Measurements from ENCODE around the gene AFF3. TPM values are rescaled to one million over a fixed set of nuclear protein-coding genes. Genes with fewer than 3 reads are reported as not detected.

Gene AFF3
- total and polyA plus RNA-seq, 2 of the 8 experiments (the other 6 are each of a cell fraction or from before 2014, with no cell fraction given) = 0.27 to 3.0 TPM

DNA sequence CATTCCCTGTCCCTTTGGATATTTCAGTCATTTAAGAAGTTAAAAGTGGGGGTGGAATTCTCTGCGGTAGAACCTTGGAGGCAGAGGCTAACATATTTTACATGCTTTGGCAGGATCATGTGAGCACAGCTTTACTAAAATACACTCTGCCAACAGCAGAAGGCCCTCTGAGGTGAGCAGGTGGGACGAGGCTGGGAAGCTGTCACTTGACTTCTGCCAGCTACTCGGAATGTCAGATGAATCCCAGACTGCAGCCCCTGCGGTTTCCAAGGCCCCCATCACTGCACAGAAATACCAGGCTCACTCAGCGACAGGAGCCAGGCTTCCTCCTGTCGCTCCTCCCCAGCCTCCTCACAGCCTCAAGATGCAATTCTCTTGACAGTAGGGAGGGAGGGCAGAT lies 431.7 kb downstream of the AFF3 start (continued):
- TF ChIP-seq, protein P1, sequence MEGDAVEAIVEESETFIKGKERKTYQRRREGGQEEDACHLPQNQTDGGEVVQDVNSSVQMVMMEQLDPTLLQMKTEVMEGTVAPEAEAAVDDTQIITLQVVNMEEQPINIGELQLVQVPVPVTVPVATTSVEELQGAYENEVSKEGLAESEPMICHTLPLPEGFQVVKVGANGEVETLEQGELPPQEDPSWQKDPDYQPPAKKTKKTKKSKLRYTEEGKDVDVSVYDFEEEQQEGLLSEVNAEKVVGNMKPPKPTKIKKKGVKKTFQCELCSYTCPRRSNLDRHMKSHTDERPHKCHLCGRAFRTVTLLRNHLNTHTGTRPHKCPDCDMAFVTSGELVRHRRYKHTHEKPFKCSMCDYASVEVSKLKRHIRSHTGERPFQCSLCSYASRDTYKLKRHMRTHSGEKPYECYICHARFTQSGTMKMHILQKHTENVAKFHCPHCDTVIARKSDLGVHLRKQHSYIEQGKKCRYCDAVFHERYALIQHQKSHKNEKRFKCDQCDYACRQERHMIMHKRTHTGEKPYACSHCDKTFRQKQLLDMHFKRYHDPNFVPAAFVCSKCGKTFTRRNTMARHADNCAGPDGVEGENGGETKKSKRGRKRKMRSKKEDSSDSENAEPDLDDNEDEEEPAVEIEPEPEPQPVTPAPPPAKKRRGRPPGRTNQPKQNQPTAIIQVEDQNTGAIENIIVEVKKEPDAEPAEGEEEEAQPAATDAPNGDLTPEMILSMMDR (IDR thresholded peaks at IDR 0.05; ENCODE audit: control extremely low read depth in 1 of 3, insufficient read depth in 1 of 3, low read depth in 1 of 3, low read length in 3 of 3) = no peak
- TF ChIP-seq PHF8 (conservative IDR thresholded peaks at IDR 0.05; ENCODE audit: low read depth, low read length) (no peak), JUN (IDR thresholded peaks at IDR 0.05; ENCODE audit: low read depth, low read length) (no peak), POU5F1 (IDR thresholded peaks at IDR 0.05; ENCODE audit: low read depth, low read length) (no peak), NRF1 (IDR thresholded peaks at IDR 0.05; ENCODE audit: low read depth, low read length) (no peak), EGR1 (IDR thresholded peaks at IDR 0.05; ENCODE audit: borderline replicate concordance, low read depth, low read length) (no peak)
